IMR-90 (cell line): Measurements from ENCODE around the gene IGLL5. TPM values are rescaled to one million over a fixed set of nuclear protein-coding genes. Genes with fewer than 3 reads are reported as not detected.

ENCODE experiments used
- ATAC-seq: fragments of 200-7000 bp; cut with Tn5 transposase; 2 replicates; pipeline ENCODE4 v1.9.1; 2020; ENCODE audit warnings: low read depth, mild to moderate bottlenecking, moderate library complexity
- BruUV-seq: library from RNA; stranded (reverse); fragments of 400-500 nt; replicated peaks from 2 replicates; lab custom pipeline; 2021; lab: Mats Ljungman, UMichigan
- CTCF ChIA-PET: fragments of 300-600 bp; formaldehyde crosslinking; extraction: SDS; loops from one replicate; lab custom pipeline; 2021; ENCODE audit warnings: antibody characterized with exemption; lab: Yijun Ruan, JAX
- POLR2A ChIA-PET: fragments of 300-600 bp; sonication (Branson Sonifier 250); formaldehyde crosslinking; loops from one replicate; lab custom pipeline; 2022; ENCODE audit warnings: antibody characterized with exemption; ENCODE audit not compliant: unreplicated experiment; lab: Charles Lee
- DNase-seq: peaks from one replicate; pipeline ENCODE4 v3.0.0; 2013
- H2AFZ ChIP-seq: replicated peaks from 2 replicates; pipeline ENCODE3; 2013; ENCODE audit warnings: low read length, mild to moderate bottlenecking; ENCODE audit not compliant: poor library complexity
- H2AK5ac ChIP-seq: 2 replicates; pipeline ENCODE4 v1.6.1; 2013; ENCODE audit warnings: low read depth, low read length, inconsistent platforms
- H2AK9ac ChIP-seq: replicated peaks from 2 replicates; pipeline ENCODE3; 2013; ENCODE audit warnings: mild to moderate bottlenecking, low read depth, low read length, moderate library complexity; ENCODE audit not compliant: poor library complexity
- H2BK120ac ChIP-seq: 2 replicates; pipeline ENCODE4 v1.6.1; 2013; ENCODE audit warnings: low read depth, low read length, inconsistent platforms
- H2BK15ac ChIP-seq: 3 replicates; pipeline ENCODE4 v1.6.1; 2013; ENCODE audit warnings: low read depth, low read length, inconsistent platforms
- H2BK20ac ChIP-seq: 2 replicates; pipeline ENCODE4 v1.6.1; 2013; ENCODE audit warnings: low read depth, mild to moderate bottlenecking, inconsistent platforms, low read length, moderate library complexity
- H2BK5ac ChIP-seq: 2 replicates; pipeline ENCODE4 v1.6.1; 2013; ENCODE audit warnings: mild to moderate bottlenecking, low read depth, low read length, inconsistent platforms; ENCODE audit not compliant: poor library complexity, severe bottlenecking
- H3K14ac ChIP-seq: replicated peaks from 2 replicates; pipeline ENCODE4 v1.6.1; 2013; ENCODE audit warnings: low read depth, low read length, inconsistent platforms
- H3K18ac ChIP-seq: 2 replicates; pipeline ENCODE4 v1.6.1; 2013; ENCODE audit warnings: low read depth, low read length, control low read depth
- H3K23ac ChIP-seq: 2 replicates; pipeline ENCODE4 v1.6.1; 2013; ENCODE audit warnings: low read depth, low read length, inconsistent platforms
- H3K27ac ChIP-seq: 2 replicates; pipeline ENCODE4 v1.5.1; 2013; ENCODE audit warnings: mild to moderate bottlenecking, control low read depth, low read length; ENCODE audit not compliant: insufficient read depth
- H3K27me3 ChIP-seq: 2 replicates; pipeline ENCODE4 v1.6.1; 2013; ENCODE audit warnings: low read length; ENCODE audit not compliant: control insufficient read depth, insufficient read depth
- H3K36me3 ChIP-seq: 2 replicates; pipeline ENCODE4 v1.6.1; 2013; ENCODE audit warnings: low read length, mixed read lengths; ENCODE audit not compliant: control insufficient read depth, insufficient read depth
- H3K4ac ChIP-seq: 2 replicates; pipeline ENCODE4 v1.6.1; 2013; ENCODE audit warnings: low read depth, low read length, inconsistent platforms
- H3K4me1 ChIP-seq: 2 replicates; pipeline ENCODE4 v1.6.1; 2013; ENCODE audit warnings: low read length, mixed read lengths; ENCODE audit not compliant: control insufficient read depth, insufficient read depth
- H3K4me2 ChIP-seq: 2 replicates; pipeline ENCODE4 v1.6.1; 2013; ENCODE audit warnings: low read depth, mild to moderate bottlenecking, control low read depth, low read length, moderate library complexity
- H3K4me3 ChIP-seq: 2 replicates; pipeline ENCODE4 v1.5.1; 2013; ENCODE audit warnings: low read depth, mild to moderate bottlenecking, control low read depth, low read length, moderate library complexity; ENCODE audit not compliant: insufficient read depth
- H3K56ac ChIP-seq: 2 replicates; pipeline ENCODE4 v1.6.1; 2013; ENCODE audit warnings: low read length, inconsistent platforms; ENCODE audit not compliant: insufficient read depth; ENCODE audit errors: extremely low read depth
- H3K79me1 ChIP-seq, 2 experiments: 2 replicates each; pipeline ENCODE4 v1.6.1; 2013; ENCODE audit warnings: low read length in 2 of 2, inconsistent platforms in 1 of 2, low read depth in 1 of 2
- H3K9ac ChIP-seq: 2 replicates; pipeline ENCODE4 v1.6.1; 2013; ENCODE audit warnings: low read depth, low read length, control low read depth
- H3K9me1 ChIP-seq: 2 replicates; pipeline ENCODE4 v1.6.1; 2013; ENCODE audit warnings: low read length, inconsistent platforms; ENCODE audit not compliant: insufficient read depth
- H3K9me3 ChIP-seq: 2 replicates; pipeline ENCODE4 v1.6.1; 2013; ENCODE audit warnings: low read length; ENCODE audit not compliant: control insufficient read depth, insufficient read depth
- H4K20me1 ChIP-seq: 2 replicates; pipeline ENCODE4 v1.6.1; 2013; ENCODE audit warnings: low read length, inconsistent platforms; ENCODE audit not compliant: insufficient read depth
- H4K5ac ChIP-seq: 2 replicates; pipeline ENCODE4 v1.6.1; 2013; ENCODE audit warnings: mild to moderate bottlenecking, low read depth, low read length, control low read depth
- H4K8ac ChIP-seq, 2 experiments: 2 replicates each; pipeline ENCODE4 v1.6.1; 2013; ENCODE audit warnings: low read depth in 2 of 2, low read length in 2 of 2, control low read depth in 1 of 2, inconsistent platforms in 1 of 2
- H4K91ac ChIP-seq: 2 replicates; pipeline ENCODE4 v1.6.1; 2013; ENCODE audit warnings: low read depth, low read length, inconsistent platforms; ENCODE audit not compliant: insufficient read depth
- BHLHE40 ChIP-seq: fragments of 150-350 bp; IDR thresholded peaks from 2 replicates; pipeline ENCODE4 v1.6.1; 2016; ENCODE audit warnings: mild to moderate bottlenecking, low read depth, low read length
- CEBPB ChIP-seq: IDR thresholded peaks from 2 replicates; pipeline ENCODE4 v1.6.1; 2012; ENCODE audit warnings: low read depth, low read length, improper control_type of control experiment
- FOS ChIP-seq: fragments of 150-350 bp; IDR thresholded peaks from 2 replicates; pipeline ENCODE4 v1.6.1; 2016; ENCODE audit warnings: low read depth, low read length
- MAFK ChIP-seq: IDR thresholded peaks from 2 replicates; pipeline ENCODE4 v1.6.1; 2012; ENCODE audit warnings: low read depth, low read length, improper control_type of control experiment
- MAZ ChIP-seq: IDR thresholded peaks from 2 replicates; pipeline ENCODE4 v1.6.1; 2012; ENCODE audit warnings: low read depth, mild to moderate bottlenecking, low read length, improper control_type of control experiment, moderate library complexity, borderline replicate concordance
- MXI1 ChIP-seq: IDR thresholded peaks from 2 replicates; pipeline ENCODE4 v1.6.1; 2012; ENCODE audit warnings: low read depth, mild to moderate bottlenecking, low read length, moderate library complexity, borderline replicate concordance
- NFE2L2 ChIP-seq: fragments of 150-350 bp; IDR thresholded peaks from 2 replicates; pipeline ENCODE4 v1.6.1; 2016; ENCODE audit warnings: low read depth, mild to moderate bottlenecking, low read length
- POLR2A ChIP-seq: IDR thresholded peaks from 2 replicates; pipeline ENCODE4 v1.6.1; 2012; ENCODE audit warnings: mild to moderate bottlenecking, low read depth, low read length
- RCOR1 ChIP-seq: IDR thresholded peaks from 2 replicates; pipeline ENCODE4 v1.6.1; 2012; ENCODE audit warnings: mild to moderate bottlenecking, low read length, improper control_type of control experiment; ENCODE audit not compliant: insufficient replicate concordance
- RFX5 ChIP-seq: IDR thresholded peaks from 2 replicates; pipeline ENCODE4 v1.8.0; 2012; ENCODE audit warnings: low read depth, mild to moderate bottlenecking, low read length, moderate library complexity
- dilution Hi-C: fragments of 300-500 bp; cut with HindIII; formaldehyde crosslinking; loops from one replicate; pipeline ENCODE4 v1.14.3; 2018; ENCODE audit warnings: low sequenced_read_pairs; ENCODE audit not compliant: unreplicated experiment
- in situ Hi-C: fragments of 300-500 bp; cut with MboI; formaldehyde crosslinking; loops from 3 replicates; pipeline ENCODE4 v1.14.3; 2019; ENCODE audit warnings: low sequenced_read_pairs, inconsistent platforms, mixed read lengths
- intact Hi-C: fragments of 100-400 bp; cut with micrococcal nuclease; formaldehyde crosslinking; loops from 2 replicates; pipeline ENCODE4 v1.10.0; 2022
- polyA plus RNA-seq, 3 experiments: library from polyadenylated mRNA; depleted of rRNA; stranded (reverse); fragments of >200 nt; gene quantifications; 2 replicates each; pipeline ENCODE4 v1.2.3, GENCODE V29; 2012; ENCODE audit warnings: low replicate concordance in 1 of 3
- total RNA-seq: library from RNA; depleted of rRNA; stranded (reverse); fragments of >200 nt; gene quantifications from 2 replicates; pipeline ENCODE4 v1.2.3, GENCODE V29; 2012
- TF ChIP-seq, protein P1 (sequence below): conservative IDR thresholded peaks from 2 replicates; pipeline ENCODE4 v1.5.1; 2012; ENCODE audit warnings: mild to moderate bottlenecking, low read depth, low read length, improper control_type of control experiment
- TF ChIP-seq, protein P2 (sequence below): fragments of 150-350 bp; IDR thresholded peaks from 2 replicates; pipeline ENCODE4 v1.6.1; 2016; ENCODE audit warnings: low read depth, mild to moderate bottlenecking, low read length, moderate library complexity, borderline replicate concordance

Gene IGLL5
- total and polyA plus RNA-seq, 2 of the 4 experiments (the other 2 are of a cell fraction), result not detected

DNA sequence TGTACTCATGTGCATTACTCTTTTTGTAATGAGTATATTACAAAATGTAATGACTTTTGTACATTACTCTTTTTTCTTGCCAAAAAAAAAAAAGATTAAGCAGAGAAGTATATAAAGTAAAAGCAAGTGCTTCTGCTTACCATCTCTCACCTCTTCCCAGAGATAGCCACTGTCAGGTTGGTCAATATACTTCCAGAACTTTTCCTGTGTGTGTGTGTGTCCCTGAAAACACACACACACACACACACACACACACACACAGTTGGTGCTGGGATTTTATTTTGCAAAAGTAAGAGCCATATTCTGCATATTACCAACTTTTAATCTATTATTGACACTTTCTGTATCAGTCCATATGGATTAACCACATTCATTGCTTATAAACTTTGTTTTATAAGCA is 2.5 kb downstream of the IGLL5 start:
- no peak overlapping the region for H3K4me3 ChIP-seq
- no peak overlapping the region for H3K18ac ChIP-seq
- H3K36me3 ChIP-seq, result no peaks in the 10 kb centered on the region
- TF ChIP-seq NFE2L2 (no peak), MAZ (no peak), BHLHE40 (no peak), MXI1 (no peak), MAFK (no peak), POLR2A (no peak), FOS (no peak), CEBPB (no peak), RCOR1 (no peak), RFX5 (no peak)
- TF ChIP-seq, protein P1, sequence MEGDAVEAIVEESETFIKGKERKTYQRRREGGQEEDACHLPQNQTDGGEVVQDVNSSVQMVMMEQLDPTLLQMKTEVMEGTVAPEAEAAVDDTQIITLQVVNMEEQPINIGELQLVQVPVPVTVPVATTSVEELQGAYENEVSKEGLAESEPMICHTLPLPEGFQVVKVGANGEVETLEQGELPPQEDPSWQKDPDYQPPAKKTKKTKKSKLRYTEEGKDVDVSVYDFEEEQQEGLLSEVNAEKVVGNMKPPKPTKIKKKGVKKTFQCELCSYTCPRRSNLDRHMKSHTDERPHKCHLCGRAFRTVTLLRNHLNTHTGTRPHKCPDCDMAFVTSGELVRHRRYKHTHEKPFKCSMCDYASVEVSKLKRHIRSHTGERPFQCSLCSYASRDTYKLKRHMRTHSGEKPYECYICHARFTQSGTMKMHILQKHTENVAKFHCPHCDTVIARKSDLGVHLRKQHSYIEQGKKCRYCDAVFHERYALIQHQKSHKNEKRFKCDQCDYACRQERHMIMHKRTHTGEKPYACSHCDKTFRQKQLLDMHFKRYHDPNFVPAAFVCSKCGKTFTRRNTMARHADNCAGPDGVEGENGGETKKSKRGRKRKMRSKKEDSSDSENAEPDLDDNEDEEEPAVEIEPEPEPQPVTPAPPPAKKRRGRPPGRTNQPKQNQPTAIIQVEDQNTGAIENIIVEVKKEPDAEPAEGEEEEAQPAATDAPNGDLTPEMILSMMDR, result no peak
- TF ChIP-seq, protein P2, sequence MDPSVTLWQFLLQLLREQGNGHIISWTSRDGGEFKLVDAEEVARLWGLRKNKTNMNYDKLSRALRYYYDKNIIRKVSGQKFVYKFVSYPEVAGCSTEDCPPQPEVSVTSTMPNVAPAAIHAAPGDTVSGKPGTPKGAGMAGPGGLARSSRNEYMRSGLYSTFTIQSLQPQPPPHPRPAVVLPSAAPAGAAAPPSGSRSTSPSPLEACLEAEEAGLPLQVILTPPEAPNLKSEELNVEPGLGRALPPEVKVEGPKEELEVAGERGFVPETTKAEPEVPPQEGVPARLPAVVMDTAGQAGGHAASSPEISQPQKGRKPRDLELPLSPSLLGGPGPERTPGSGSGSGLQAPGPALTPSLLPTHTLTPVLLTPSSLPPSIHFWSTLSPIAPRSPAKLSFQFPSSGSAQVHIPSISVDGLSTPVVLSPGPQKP, result no peak
- H4K5ac ChIP-seq, result no peak overlapping the region
- H3K4ac ChIP-seq, result no peak overlapping the region
- no peak overlapping the region for H2AK9ac ChIP-seq
- no peak overlapping the region for H3K9ac ChIP-seq
- H2AK5ac ChIP-seq, result no peak overlapping the region
- no peaks in the 10 kb centered on the region for H3K9me3 ChIP-seq
- H4K8ac ChIP-seq, result no peak overlapping the region
- ATAC-seq (no peak), DNase-seq (no peak)
- POLR2A ChIA-PET, result no interaction called here
- no peak overlapping the region for H2BK20ac ChIP-seq
- H3K79me1 ChIP-seq, result no peaks in the 10 kb centered on the region
- H3K23ac ChIP-seq, result no peak overlapping the region
- intact Hi-C loops (no loop called here), dilution Hi-C loops (no loop called here), in situ Hi-C loops (no loop called here)
- no peaks in the 10 kb centered on the region for H3K4me1 ChIP-seq
- no peak overlapping the region for H3K14ac ChIP-seq
- peaks cover 10% of the 10 kb centered on the region for H3K27me3 ChIP-seq
- BruUV-seq, result no TSS peak
- no peak overlapping the region for H3K4me2 ChIP-seq
- no peak overlapping the region for H2AFZ ChIP-seq
- no peak overlapping the region for H3K56ac ChIP-seq
- H2BK5ac ChIP-seq, result no peak overlapping the region
- no peak overlapping the region for H4K91ac ChIP-seq
- CTCF ChIA-PET, result no interaction called here
- no peak overlapping the region for H3K27ac ChIP-seq
- H3K9me1 ChIP-seq, result no peaks in the 10 kb centered on the region
- H2BK120ac ChIP-seq, result no peak overlapping the region
- H2BK15ac ChIP-seq, result no peak overlapping the region
- no peaks in the 10 kb centered on the region for H4K20me1 ChIP-seq
